IPS-NIHi7 (cell line): ENCODE results near the gene GALNT2.

Experiments used
- DNase-seq: peaks from one replicate; pipeline ENCODE4 v3.0.0; 2012; ENCODE audit warnings: mixed read lengths; ENCODE audit errors: extremely low spot score

Gene GALNT2

GRCh38 chr1:230145505-230145899 is 78.5 kb downstream of the GALNT2 start:
- DNase-seq: no peak

GRCh38 chr1:230145953-230146476 is 79.0 kb downstream of the GALNT2 start:
- DNase-seq: no peak

GRCh38 chr1:230146709-230147108 is 79.7 kb downstream of the GALNT2 start:
- DNase-seq: no peak

- no peak for DNase-seq
These were observed 80.5 kb downstream of the GALNT2 start for GRCh38 chr1:230147253-230148125.

- DNase-seq: no peak
These were observed 81.2 kb downstream of the GALNT2 start for GRCh38 chr1:230148126-230148652.

GRCh38 chr1:230148768-230149469 is 81.9 kb downstream of the GALNT2 start:
- no peak for DNase-seq

- no peak for DNase-seq
These were observed 82.9 kb downstream of the GALNT2 start for GRCh38 chr1:230149751-230150584.

GRCh38 chr1:230150615-230151014 is 83.6 kb downstream of the GALNT2 start:
- DNase-seq: no peak

- DNase-seq: no peak
These were observed 85.0 kb downstream of the GALNT2 start for GRCh38 chr1:230151924-230152468.

- DNase-seq: no peak
These were observed 86.0 kb downstream of the GALNT2 start for GRCh38 chr1:230152999-230153398.

GRCh38 chr1:230153641-230154296 is 86.7 kb downstream of the GALNT2 start:
- DNase-seq: no peak

- no peak for DNase-seq
These were observed 88.0 kb downstream of the GALNT2 start for GRCh38 chr1:230155021-230155420.

GRCh38 chr1:230156068-230156467 is 89.0 kb downstream of the GALNT2 start:
- DNase-seq: no peak

GRCh38 chr1:230156536-230156935 is 89.5 kb downstream of the GALNT2 start:
- no peak for DNase-seq

- DNase-seq: no peak
These were observed 90.7 kb downstream of the GALNT2 start for GRCh38 chr1:230157420-230158390.

- no peak for DNase-seq
These were observed 91.6 kb downstream of the GALNT2 start for GRCh38 chr1:230158415-230159291.

GRCh38 chr1:230159580-230159979 is 92.5 kb downstream of the GALNT2 start:
- no peak for DNase-seq

- no peak for DNase-seq
These were observed 94.1 kb downstream of the GALNT2 start for GRCh38 chr1:230160957-230161771.
